GM18520 (cell line): Measurements from ENCODE around the gene MAFG.

Source experiments
- ATAC-seq: cut with Tn5 transposase; IDR thresholded peaks from one replicate; pipeline ENCODE4 v1.9.1; 2021; ENCODE audit not compliant: unreplicated experiment

MAFG gene

DNA sequence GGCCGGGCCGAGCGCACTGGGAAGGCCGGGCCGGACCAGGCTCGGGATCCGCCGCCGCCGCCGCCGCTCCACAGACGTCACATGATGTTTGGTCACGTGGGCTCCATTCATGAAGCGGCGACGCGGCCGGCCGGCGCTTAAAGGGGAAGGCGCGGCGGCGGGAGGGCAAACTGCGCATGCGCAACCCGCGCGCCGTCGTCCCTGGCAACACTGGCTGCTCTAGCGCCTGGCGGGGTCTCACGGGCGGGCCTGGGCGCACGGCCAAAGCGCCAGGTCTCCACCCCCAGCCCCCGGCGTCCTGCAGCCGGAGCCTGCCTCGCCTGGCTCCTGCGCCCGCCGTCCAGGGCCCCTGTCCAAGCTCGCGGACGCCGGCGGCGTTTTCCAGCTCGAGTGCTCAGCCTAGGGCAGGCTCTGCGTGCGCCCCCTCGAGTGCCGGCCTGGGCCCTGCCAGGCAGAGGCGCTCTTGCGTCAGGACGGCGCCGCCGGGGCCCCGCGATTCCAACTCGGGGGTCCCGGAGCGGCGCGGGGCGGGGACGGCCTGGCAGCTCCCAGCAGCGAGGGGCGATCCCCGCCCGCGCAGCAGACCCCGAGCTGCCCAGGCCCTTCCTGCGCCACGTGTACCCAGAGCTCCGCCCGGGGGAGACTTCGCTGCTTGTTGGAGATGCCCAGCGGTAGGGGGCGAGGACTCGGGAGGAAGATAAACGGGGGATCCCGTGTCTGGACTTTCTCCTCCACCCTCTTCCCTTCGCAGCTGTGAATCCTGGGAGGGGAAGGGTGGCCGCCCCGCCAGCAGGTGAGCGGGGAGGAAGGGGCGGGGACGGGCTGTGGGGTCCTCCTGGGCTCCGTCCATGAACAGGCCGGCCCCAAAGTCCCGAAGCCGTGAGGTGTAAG is at the start of gene MAFG:
MAFG (minus strand) TSS at position 83 of the 891 bp plus-strand sequence. CDS start 4,550 bp downstream, outside the sequence.
- ATAC-seq, result peak; percentile 67

DNA sequence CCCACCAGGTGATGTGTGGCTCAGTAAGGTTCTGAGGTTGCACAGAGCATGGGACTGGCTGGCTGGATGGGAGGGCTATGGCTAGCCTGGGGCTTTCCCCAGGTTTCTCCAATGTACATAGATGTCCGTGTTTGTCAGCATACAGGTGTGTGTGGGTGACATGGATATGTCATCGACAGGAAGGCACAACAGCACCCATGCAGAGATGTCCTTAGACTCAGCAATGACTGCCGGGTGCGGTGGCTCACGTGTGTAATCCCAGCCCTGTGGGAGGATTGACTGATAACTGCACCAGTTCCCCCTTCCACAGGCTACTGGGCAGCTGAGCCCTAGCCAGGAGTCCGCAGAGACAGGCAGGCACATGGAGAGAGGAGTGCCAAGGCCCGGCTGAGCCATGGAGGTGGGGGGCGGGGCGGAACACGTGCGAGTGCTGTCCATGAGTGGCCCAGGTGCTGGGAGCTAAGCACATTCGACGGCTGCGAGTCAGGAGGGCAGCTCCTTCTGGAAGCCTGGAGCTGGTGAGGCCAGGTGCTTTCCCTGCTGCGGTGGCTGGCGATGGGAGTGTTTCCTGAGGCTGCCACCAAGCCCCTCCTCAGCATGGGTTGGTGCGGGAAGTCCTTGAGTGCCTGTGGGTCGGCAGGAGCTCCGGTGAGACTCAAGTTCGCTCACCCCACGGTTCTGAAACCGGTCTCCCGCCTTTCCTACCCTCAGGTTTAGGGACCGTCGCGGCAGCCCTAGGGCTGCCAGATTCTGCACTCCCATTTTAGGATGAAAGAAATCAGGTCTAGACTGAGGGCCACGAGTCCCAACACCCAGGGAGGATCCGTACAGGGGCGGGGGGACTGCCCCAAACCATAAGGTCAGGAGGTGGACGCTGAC is 49.0 kb upstream of the MAFG start:
- no peak for ATAC-seq

DNA sequence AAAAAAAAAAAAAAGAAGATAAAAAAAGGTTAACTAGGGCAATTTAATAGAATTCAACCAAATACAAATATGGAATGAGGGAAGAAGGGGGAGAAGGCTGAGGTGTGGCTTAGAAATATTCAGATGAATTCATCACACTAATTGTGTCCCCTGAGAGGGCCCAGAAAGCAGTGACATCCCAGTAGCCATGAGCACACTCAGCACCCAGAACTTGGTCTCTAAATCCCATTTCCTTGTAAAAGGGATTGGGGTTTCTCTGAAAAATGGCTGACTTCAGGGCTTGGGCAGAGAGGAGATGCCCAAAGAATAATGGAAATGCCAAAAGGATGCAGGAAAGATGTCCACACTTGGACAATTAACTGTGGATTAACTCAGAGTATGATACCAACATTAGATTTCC is 45.9 kb upstream of the MAFG start:
- no peak for ATAC-seq

DNA sequence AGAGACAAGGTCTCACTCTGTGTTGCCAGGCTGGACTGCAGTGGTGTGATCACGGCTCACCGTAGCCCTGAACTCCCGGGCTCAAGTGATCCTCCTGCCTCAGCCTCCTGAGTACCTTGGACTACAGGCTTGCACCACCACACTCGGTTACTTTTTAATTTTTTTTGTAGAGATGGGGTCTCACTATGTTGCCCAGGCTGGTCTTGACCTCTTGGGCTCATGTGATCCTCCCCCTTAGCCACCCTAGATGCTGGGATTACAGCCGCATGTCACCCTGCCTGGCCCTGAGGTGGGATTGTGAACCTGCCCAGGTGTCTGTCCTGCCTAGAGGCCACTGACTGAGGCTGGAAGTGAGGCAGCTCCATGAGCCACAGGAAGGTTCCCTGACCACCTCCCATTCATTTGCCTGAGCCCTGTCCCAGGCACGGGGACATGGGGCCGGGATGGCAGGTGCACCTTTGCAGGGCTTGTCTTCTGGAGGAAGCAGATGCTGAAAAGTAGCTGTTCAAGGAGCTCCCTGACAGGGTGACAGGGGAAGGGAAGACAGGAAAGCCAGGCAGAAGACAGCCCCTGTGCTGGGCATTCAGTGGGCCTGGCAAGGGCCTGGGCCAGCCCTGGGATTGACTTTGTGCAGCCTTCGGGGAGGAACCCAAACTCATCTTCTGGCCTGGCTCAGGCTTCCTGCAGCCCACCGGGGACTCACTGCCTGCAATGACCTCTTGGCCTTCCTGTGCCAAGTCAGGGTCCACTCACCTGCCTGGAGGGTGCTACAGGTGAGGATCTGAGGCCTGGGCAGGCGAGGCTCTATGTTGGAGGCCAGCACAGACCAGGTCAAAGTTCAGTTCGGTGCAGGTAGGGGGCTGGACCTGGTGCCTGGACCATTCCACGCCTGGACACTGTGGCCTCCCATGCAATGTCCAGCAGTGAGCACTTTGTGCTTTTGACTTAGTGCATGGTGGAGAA is 41.6 kb upstream of the MAFG start:
- ATAC-seq, result no peak

DNA sequence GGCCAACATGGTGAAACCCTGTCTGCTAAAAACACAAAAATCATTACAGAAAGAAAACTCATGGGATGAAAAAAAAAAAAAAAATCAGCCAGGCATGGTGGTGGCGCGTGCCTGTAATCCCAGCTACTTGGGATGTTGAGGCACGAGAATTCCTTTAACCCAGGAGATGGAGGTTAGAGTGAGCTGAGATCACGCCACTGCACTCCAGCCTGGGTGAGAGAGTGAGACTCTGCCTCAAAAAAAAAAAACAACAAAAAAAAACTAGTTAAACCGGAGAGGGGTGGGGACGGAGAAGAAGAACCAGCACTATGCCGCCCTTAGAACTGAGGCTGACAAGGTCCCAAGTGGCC is 40.8 kb upstream of the MAFG start:
- no peak for ATAC-seq

DNA sequence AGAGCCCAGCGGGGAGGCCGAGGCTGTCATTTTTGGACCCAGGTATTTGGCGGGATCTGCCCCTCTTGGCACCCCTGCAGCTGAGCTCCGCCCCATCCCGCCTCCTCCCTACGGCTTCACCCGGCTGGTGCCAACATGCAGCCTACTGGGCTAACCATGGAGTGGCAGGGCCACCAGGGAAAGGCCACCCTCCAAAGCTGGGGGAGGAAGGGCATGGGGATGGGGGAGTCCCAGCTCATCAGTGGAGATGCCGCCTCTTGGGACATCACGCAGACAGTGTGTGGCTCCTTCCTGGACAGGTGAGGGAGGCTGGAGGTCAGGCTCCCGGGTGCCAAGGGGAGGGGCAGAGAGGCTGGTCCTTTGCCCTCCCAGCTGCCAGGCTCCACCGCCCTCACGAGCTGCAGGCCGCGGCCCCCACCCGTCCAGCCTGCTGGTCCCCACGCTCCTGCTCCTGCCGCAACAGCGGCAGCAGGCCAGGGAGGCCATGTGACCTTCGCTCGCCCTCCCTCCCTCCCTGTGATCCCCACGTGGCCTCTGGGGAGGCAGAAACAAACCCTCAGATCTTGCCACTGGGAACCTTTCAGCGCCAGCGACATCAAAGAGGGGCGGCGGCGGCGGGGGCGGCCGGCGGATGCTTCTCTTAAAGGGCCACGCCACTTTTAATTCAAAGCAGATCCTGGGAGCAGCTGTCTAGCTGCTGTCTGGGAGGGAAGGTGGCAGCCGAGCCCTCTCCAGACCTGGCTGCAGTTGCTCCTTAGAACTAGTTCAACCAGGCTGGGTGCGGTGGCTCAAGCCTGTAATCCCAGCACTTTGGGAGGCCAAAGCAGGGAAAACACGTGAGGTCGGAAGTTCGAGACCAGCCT is 40.2 kb upstream of the MAFG start:
- ATAC-seq, result no peak

DNA sequence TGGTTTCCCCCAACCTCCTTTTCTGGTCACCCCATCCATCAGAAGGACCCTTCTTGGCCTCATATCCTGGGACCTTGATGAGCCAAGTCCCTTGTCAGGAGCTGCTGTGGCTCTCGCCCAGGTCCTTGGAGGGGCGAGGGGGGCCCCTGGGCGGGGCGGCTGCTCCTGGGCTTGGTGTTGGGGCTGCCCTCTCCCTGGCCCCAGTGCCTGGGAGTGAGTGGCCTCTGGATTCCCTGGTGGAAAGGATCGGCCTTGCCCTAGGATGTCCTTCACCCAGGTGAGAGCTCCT is 39.7 kb upstream of the MAFG start:
- ATAC-seq, result no peak

DNA sequence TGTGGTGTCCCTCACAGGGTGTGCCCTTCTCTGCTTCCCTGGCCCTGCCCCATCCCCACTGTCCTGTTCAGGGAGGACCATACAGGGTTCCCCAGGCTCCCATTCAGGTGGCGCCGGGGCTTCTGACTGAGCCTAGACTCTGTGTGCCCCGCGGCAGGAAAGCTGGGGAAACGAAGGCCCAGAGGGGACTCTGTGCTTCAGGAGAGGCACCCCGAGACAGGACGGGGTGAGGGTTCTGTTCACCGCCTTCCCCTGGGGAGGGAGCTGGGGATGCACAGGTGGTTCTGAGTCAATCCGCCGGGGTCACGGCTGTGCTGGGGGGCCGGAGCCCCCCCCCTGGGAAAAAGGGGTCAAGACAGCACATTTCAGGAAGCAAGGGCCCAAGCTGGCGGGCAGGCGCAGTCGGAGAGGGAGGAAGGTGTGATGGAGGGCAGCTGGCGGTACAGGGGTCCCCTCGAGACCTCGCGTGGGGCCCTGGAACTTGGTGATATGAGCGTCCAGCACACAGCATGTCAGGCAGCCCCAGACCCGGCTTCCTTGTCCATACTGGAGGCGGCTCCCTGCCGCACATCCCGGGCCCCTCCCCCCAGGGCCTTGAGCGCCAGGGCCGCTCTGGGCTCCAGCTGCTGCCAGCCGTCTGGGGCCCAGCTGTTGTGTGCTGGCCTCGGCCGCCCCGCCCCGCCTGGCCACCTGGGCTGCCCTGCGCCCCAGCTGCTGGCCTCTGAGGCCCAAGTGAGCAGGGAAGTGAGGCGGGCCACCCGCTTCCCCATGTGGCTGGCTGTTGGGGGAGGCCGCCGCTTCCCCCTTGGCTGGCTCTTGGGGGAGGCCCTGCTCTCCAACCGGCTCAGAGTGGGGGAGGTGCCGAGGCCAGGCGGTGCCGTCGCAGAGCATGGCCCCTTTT is 39.1 kb upstream of the MAFG start:
- ATAC-seq, result no peak

DNA sequence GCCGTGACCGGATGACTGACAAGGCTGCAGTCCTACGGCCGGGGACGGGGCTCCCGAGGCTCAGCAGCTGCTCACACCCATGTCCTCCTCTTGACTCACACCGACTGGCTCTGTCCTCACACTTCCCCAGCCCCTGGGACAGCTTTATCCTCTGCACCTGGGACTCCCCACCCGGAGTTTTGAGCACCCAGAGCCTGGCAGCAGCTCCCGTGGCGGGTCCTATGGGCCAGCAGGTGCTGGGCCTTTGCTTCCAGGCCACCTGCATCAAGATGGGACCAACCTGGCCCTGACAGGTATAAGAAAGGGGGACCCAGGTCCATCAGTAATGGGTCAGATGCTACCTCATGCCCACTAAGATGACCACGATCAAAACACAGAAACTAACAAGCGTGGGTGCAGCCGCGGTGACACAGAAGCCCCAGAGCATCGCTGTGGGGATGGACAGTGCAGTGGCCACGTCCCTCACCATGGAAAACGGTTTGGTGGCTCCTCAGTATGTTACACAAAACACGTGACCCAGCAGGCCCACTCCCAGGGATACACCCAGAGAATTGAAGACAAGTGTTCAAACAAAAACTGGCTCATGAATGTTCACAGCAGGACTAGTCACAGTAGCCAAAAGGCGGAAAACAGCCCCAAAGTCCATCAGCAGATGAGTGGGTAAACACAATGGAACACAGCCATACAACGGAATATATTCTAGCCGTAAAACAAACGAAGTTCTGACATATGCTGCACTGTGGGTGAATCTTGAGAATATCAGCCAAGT is 36.7 kb upstream of the MAFG start:
- no peak for ATAC-seq

DNA sequence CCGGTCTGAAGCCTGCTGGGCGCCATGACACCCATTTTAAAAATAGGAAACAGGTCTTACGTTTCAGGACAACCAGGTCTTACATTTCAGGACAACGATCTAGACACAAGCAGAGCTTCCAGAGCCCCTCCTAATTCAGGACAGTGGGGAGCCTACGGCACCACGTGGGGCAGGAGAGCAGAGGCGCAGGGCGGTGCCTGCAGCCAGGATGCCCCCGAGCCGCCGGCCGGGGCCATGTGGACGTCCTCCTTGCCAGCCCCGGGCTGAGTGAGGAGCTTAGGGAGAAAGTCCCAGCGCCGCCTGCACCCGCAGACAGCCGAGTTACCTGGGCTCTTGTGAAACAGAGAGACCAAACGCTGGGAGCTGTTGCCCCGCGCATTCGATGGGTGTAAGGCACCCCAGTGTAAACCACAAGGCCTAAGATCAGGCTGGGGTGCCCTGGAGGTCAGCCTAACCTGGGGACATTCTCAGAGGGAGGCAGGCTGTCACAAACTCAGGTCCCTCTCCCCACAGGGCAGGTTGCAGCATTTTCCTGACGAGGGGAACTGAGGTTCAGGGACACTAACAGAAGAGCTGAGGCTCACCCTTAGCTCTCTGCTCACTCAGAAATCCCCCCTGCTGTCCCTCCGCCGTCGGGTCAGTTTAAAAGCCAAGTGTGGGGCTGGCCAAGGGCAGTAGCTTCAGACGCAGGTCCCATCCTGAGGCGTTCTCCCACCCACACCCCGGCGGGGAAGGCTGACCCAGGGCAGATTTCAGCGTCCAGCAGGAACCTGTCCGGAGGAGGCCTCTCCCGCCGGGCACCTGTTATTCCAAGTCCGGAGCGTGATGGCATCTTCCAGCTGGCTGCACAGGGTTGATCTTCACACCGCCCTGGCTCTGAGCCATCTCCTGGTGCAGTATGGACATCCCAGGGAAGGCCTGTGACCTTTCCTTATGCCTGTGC is 35.2 kb upstream of the MAFG start:
- ATAC-seq, result no peak

DNA sequence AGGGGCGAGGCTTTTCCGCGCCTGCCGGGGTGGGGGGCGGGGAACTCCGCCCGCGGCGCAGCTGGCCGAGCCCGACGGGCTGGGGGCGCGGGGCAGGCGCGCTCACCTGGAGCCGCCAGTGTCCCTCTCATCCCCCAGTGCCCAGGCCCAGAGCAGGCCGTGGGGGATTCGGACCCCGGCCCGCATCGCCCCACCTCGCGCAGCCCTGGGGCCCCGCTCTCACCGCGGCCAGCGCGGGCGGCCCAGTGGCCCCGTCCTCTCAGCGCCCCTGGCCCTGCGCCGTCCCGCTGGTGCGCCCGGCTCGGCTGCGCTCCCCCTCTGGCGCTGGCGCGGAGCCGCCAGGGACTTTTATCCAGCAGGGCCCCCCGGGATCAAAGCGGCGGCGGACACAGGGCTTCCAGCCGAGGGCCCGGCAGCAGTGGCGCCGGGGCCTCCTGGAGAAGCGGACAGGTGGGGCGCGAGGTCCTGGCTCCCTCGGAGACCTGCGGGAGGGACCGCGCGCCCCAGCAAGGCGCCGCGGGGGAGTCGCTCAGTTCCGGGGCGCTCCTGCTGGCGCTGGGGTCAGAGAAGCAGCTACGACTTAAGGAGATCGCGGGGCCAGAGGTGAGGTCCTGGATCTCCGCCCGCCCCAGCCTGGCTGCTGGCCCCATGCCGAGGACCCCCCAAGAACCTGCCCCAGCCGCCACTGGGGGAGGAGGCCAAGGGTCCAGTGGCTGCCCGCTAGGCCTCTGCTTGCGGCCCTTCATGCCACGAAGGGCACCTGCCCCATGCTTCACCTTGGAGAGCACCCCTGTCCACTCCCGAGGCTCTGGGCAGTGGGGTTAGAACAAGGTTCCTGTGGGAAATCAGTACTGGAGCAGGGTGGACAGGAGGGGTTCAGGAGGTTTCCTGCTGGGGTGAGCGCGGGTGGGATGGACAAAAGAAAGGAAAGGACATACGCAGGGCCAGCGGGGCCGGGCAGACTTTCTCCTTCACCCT is 34.3 kb upstream of the MAFG start:
- no peak for ATAC-seq

DNA sequence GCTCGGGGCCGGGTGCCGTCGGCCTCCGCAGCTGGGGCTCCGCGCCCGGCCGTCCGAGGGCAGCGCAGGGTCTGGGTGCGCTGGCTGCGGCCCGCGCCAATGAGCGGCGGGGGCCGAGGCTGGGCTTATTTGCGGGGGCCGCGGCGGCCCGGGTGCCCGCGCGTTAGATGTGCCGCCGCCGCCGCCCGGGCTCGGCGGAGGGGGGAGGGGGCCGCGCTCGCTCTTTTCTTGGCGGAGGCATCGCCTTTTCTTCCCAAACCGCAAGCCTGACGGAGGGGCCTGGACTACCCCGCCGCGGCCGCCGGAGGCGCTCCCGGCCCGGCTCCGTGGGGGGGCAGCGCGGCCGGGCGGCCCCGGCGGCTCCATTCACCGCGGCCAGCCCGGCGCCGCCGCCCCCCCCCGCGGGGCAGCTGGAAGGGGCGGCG is 33.6 kb upstream of the MAFG start, which contains the start of gene NOTUM:
NOTUM (minus strand) TSS at position 101 of the 425 bp plus-strand sequence. CDS start 278 bp downstream, outside the sequence.
- ATAC-seq, result no peak

DNA sequence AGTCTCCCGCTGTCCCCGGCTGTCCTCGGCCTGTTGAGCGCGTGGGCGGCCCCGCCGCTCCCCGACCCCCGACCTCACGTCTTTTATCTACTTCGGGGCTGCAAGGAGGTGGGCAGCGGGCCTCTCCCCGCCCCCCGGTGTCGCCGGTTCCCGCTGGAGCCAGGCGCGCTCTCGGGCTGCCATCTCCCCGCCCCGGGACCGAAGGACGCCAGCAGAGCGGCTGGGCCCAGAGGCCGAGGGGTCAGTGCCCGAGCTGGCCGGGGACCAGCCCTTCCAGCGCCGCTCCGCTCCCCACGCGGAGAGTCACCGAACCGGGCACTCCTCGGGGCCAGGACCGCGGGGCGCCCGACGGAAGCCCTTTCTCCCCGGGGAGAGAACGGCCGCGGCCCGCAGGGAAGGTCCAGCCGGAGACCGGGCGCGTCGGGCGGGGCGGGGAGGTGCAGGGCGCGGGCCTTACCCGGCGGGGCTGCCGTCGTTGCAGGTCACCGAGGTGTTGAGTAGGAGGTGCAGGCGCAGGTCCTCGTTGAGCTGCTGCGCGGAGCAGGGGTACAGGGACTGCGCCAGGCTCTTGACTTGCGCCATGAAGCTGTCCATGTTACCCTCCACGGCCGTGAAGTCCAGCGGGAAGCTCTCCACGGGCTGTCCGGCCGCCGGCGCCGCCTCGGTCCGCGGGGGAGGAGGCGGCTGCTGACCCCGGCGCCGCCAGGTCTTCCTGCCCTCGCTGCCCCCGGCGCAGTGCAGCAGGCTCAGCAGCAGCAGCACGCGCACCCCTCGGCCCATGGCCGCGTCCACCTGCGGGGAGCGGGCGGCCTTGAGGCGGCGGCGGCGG is 32.8 kb upstream of the MAFG start:
- no peak for ATAC-seq

DNA sequence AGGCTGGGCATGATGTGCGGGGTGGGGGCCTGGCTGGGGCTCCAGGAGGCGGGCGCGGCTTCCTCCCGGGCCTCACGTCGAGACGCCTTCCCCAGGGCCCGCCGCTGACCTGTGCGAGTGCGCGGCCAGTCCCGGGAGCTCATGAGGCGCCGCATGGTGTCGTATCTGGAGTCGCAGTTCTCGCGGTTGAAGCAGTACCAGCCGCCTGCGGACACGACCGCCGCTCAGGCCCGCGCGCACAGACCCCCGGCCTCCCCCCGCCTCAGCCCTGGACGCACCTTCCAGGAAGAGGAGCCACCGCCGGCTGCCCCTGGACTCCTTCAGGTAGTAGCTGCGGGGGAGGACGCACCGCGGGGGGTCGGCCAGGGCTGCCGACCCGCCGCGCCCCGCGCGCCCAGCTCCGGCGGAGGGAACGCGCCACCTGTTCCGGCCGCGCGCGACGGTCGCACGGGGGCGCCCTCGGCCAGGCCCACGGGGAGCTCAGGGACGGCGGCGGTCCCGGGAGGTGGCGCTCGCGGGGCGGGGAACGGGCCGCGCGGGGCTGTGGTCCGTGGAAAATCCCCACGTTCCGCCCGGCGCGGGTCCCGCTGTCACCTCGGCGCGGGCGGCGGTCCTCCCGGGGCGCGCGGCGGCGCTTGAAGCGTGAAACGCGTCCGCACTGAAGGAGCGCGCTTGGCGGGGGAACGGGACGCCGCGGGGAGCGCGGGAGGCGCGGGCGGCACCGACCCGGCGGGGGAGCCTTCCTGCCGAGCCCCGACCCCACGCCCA is 32.0 kb upstream of the MAFG start:
- no peak for ATAC-seq
